ENCODE data around the gene CCDC175. TPM values are rescaled to one million over a fixed set of nuclear protein-coding genes. Genes with fewer than 3 reads are reported as not detected.
A peak's percentile ranks its signal among the peaks of the same experiment; 100 is the strongest.

The CCDC175 gene
- total RNA-seq, 1 donor from 2014 or later: 0.39 TPM

- Mint-ChIP-seq H3K27ac (no peak overlapping the region), H3K4me3 (no peak overlapping the region), H3K36me3 (peaks cover 20% of the 10 kb centered on the region), H3K27me3 (no peaks in the 10 kb centered on the region), H3K4me1 (ENCODE audit: unreplicated experiment) (peaks cover 9% of the 10 kb centered on the region), H3K9me3 (no peaks in the 10 kb centered on the region)
- TF ChIP-seq, protein P1, sequence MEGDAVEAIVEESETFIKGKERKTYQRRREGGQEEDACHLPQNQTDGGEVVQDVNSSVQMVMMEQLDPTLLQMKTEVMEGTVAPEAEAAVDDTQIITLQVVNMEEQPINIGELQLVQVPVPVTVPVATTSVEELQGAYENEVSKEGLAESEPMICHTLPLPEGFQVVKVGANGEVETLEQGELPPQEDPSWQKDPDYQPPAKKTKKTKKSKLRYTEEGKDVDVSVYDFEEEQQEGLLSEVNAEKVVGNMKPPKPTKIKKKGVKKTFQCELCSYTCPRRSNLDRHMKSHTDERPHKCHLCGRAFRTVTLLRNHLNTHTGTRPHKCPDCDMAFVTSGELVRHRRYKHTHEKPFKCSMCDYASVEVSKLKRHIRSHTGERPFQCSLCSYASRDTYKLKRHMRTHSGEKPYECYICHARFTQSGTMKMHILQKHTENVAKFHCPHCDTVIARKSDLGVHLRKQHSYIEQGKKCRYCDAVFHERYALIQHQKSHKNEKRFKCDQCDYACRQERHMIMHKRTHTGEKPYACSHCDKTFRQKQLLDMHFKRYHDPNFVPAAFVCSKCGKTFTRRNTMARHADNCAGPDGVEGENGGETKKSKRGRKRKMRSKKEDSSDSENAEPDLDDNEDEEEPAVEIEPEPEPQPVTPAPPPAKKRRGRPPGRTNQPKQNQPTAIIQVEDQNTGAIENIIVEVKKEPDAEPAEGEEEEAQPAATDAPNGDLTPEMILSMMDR (conservative IDR thresholded peaks at IDR 0.05): no peak
- DNase-seq (ENCODE audit: extremely low spot score, unreplicated experiment): no peak
Measured at GRCh38 chr14:59475709-59476108, 100.9 kb downstream of the CCDC175 start.

DNA sequence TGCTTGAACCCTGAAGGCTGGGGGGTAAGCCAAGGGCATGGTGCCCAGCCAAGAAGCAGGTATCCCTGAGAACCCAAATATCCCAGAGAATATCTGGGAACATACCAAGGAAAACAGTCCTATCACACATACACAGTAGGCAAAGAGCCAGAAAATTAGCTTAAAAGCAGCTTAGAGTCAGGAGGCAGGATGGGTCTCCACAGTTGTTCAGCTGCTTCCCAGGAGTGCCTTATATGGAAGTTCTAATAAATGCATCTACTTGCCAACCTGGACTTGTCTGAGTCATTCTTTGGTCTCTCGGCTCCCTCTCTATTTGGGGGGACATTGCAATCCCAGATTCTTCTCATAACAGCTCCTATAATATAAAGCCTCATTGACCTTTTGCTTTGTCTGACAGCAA, 102.4 kb downstream of the CCDC175 start:
- H3K27me3 Mint-ChIP-seq: no peaks in the 10 kb centered on the region
- no peaks in the 10 kb centered on the region for H3K9me3 Mint-ChIP-seq
- H3K36me3 Mint-ChIP-seq: peaks cover 20% of the 10 kb centered on the region
- TF ChIP-seq, protein P1 (conservative IDR thresholded peaks at IDR 0.05): no peak
- no peak overlapping the region for H3K27ac Mint-ChIP-seq
- H3K4me3 Mint-ChIP-seq: no peak overlapping the region
- DNase-seq (ENCODE audit: extremely low spot score, unreplicated experiment): no peak
- H3K4me1 Mint-ChIP-seq (ENCODE audit: unreplicated experiment): no peaks in the 10 kb centered on the region

DNA sequence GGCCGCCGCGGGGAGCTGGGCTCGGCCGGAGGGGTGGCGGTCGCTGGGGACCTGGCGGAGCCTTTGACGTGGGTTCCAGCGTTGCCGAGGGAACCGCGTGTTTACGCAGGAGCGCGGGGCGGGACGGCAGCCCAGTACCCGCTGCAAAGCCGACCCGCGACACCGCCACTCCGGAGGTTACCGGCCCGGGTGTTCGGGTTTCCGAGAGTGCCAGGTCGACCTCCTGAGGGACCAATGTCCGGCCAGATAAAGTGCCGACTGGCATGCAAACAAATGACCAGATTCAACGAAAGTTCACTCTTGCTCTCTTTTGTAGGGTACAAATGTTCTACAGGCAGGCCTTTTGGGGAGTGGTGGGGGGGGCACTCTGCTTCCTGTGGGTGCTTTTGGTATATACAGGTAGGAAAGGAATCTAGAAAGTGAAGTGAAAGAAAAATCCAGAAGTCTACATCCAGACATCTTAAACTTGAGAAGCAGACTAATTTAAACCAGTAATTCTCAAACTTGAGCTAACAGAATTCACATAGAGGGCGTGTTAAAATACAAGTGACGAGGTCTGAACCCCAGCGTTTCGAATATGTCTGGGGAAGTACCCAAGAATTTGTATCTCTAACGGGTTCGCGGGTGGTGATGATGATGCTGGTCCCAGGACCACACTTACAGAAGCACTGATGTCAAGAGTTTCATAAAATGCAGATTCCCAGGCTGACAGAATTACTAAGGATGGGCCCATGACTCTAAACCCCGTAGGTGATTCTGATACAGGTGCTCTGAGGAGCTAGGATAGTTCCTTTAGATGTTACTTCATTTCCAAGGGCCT, 111.1 kb downstream of the CCDC175 start, which contains the start of gene GPR135:
GPR135 (minus strand) TSS at position 65 of the 820 bp plus-strand sequence. CDS start 154 bp downstream, outside the sequence.
- peak; percentile 71 for DNase-seq (ENCODE audit: extremely low spot score, unreplicated experiment)
- H3K27ac Mint-ChIP-seq: peak within 1 kb of the TSS; percentile 58

GRCh38 chr14:59464486-59465315, 111.9 kb downstream of the CCDC175 start:
- TF ChIP-seq, protein P1 (conservative IDR thresholded peaks at IDR 0.05): no peak
- Mint-ChIP-seq H3K36me3 (peaks cover under 1% of the 10 kb centered on the region), H3K4me3 (peak overlapping the region; percentile 90), H3K27ac (no peak overlapping the region), H3K27me3 (peaks cover 24% of the 10 kb centered on the region), H3K9me3 (no peaks in the 10 kb centered on the region), H3K4me1 (ENCODE audit: unreplicated experiment) (no peaks in the 10 kb centered on the region)
- DNase-seq (ENCODE audit: extremely low spot score, unreplicated experiment): peak; percentile 79

More for the DNA sequence above, 111.1 kb downstream of the CCDC175 start, which contains the start of gene GPR135:
- H3K4me3 Mint-ChIP-seq: peak within 1 kb of the TSS; percentile 90
- H3K9me3 Mint-ChIP-seq: no peaks in the 10 kb centered on the region
- peaks cover 23% of the 10 kb centered on the region for H3K27me3 Mint-ChIP-seq
- no peaks in the 10 kb centered on the region for H3K4me1 Mint-ChIP-seq (ENCODE audit: unreplicated experiment)
- H3K36me3 Mint-ChIP-seq: no peaks in the 10 kb centered on the region
- TF ChIP-seq, protein P1 (conservative IDR thresholded peaks at IDR 0.05): no peak

GRCh38 chr14:59463787-59464485, 112.7 kb downstream of the CCDC175 start:
- peaks cover 5% of the 10 kb centered on the region for H3K36me3 Mint-ChIP-seq
- no peaks in the 10 kb centered on the region for H3K9me3 Mint-ChIP-seq
- no peaks in the 10 kb centered on the region for H3K4me1 Mint-ChIP-seq (ENCODE audit: unreplicated experiment)
- H3K27me3 Mint-ChIP-seq: peaks cover 28% of the 10 kb centered on the region
- H3K4me3 Mint-ChIP-seq: peak overlapping the region; percentile 90
- H3K27ac Mint-ChIP-seq: no peak overlapping the region
- TF ChIP-seq, protein P1 (conservative IDR thresholded peaks at IDR 0.05): no peak
- peak; percentile 71 for DNase-seq (ENCODE audit: extremely low spot score, unreplicated experiment)

Measured in type B pancreatic cell (in vitro differentiated cells).